Activated CD4-positive, alpha-beta memory T cell treated with anti-CD3 and anti-CD28 coated beads for 36 hours (primary cell): ENCODE results near the gene NOS1AP. TPM values are rescaled to one million over a fixed set of nuclear protein-coding genes. Genes with fewer than 3 reads are reported as not detected.

ENCODE experiments used
- CTCF ChIA-PET: fragments of 350-600 bp; sonication (Branson Sonifier 250); formaldehyde crosslinking; loops from one replicate; lab custom pipeline; 2021; ENCODE audit warnings: antibody characterized with exemption, inconsistent platforms; lab: Charles Lee
- POLR2A ChIA-PET: fragments of 350-600 bp; sonication (Branson Sonifier 250); formaldehyde crosslinking; loops from one replicate; lab custom pipeline; 2021; ENCODE audit warnings: antibody characterized with exemption; lab: Charles Lee
- DNase-seq: peaks from one replicate; pipeline ENCODE4 v3.0.0-alpha.2; 2020
- H3K27ac Mint-ChIP-seq: one replicate; pipeline ENCODE4 v1.8.0; 2021; ENCODE audit warnings: mixed read lengths
- H3K27me3 Mint-ChIP-seq: one replicate; pipeline ENCODE4 v1.8.0; 2021; ENCODE audit warnings: mixed read lengths
- H3K36me3 Mint-ChIP-seq: one replicate; pipeline ENCODE4 v1.8.0; 2021; ENCODE audit warnings: mixed read lengths
- H3K4me1 Mint-ChIP-seq: one replicate; pipeline ENCODE4 v1.8.0; 2021; ENCODE audit warnings: low read depth, mixed read lengths
- H3K4me3 Mint-ChIP-seq: one replicate; pipeline ENCODE4 v1.8.0; 2021; ENCODE audit warnings: mild to moderate bottlenecking, mixed read lengths
- H3K9me3 Mint-ChIP-seq: one replicate; pipeline ENCODE4 v1.8.0; 2021; ENCODE audit warnings: mixed read lengths
- intact Hi-C: fragments of 100-400 bp; cut with micrococcal nuclease; formaldehyde crosslinking; loops from one replicate; pipeline ENCODE4 v1.15.1; 2023
- total RNA-seq, 2 experiments: library from RNA; stranded (reverse); gene quantifications; one replicate each; pipeline ENCODE4 v1.2.3, GENCODE V29; 2021

The NOS1AP gene
- total RNA-seq, 2 experiments from 2014 or later: 0.12 TPM; not detected in 1

GRCh38 chr1:162381383-162381782, 311.9 kb downstream of the NOS1AP start, which contains the start of gene C1orf226:
Gene C1orf226 (plus strand): TSS chr1:162381728. CDS start chr1:162381902, 174 bp downstream.
- intact Hi-C loops: no loop called here
- DNase-seq: no peak
- Mint-ChIP-seq H3K4me3 (no peak within 1 kb of the TSS), H3K9me3 (no peaks in the 10 kb centered on the region), H3K36me3 (no peaks in the 10 kb centered on the region), H3K27me3 (no peaks in the 10 kb centered on the region), H3K27ac (no peak within 1 kb of the TSS), H3K4me1 (no peaks in the 10 kb centered on the region)
- CTCF ChIA-PET: interaction anchor here (0.5 kb wide), 1 partner anchor 714 kb away, joined by 3 read pairs; no protein-coding TSS in a partner anchor
- POLR2A ChIA-PET: no interaction called here

DNA sequence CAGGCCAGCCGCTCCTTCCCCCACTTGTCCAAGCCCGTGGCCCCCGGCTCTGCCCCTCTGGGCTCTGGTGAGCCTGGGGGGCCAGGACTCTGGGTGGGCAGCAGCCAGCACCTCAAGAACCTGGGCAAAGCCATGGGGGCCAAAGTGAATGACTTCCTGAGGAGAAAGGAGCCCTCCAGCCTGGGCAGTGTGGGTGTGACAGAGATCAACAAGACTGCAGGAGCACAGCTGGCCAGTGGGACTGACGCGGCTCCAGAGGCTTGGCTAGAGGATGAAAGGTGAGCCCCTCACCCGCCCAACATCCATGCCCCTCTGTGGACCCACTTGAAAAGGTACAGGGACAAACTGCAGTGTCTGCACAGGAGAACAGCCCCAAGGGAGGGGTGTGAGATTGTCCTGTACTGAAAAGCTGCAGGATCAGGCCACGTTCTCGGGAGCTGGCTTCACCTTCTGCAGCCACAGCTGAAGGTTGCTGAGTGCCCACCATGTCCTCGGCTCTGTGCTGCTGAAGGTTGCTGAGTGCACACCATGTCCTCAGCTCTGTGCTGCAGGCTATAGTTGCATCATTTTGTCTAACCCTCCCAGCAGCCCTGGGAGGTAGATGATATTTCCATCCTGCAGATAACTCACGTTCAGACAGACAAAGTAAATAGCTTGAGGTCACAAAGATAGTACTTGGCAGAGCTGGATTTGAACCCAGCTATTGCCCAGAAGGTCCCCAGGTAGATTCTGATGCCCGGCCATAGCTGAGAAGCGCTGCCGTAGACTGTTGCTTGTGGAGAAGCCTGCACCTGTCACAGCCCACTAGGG, 312.7 kb downstream of the NOS1AP start:
- POLR2A ChIA-PET: no interaction called here
- CTCF ChIA-PET: interaction anchor here (0.5 to 1.1 kb wide), 2 partner anchors 10 to 714 kb away, joined by 3 read pairs; no protein-coding TSS in a partner anchor
- intact Hi-C loops: no loop called here
- DNase-seq: no peak
- no peaks in the 10 kb centered on the region for H3K4me1 Mint-ChIP-seq
- H3K27ac Mint-ChIP-seq: no peak overlapping the region
- no peaks in the 10 kb centered on the region for H3K36me3 Mint-ChIP-seq
- H3K27me3 Mint-ChIP-seq: no peaks in the 10 kb centered on the region
- H3K9me3 Mint-ChIP-seq: no peaks in the 10 kb centered on the region
- no peak overlapping the region for H3K4me3 Mint-ChIP-seq

- intact Hi-C loops: no loop called here
- Mint-ChIP-seq H3K9me3 (no peaks in the 10 kb centered on the region), H3K4me1 (no peaks in the 10 kb centered on the region), H3K36me3 (no peaks in the 10 kb centered on the region), H3K27ac (no peak overlapping the region), H3K4me3 (no peak overlapping the region), H3K27me3 (peaks cover 2% of the 10 kb centered on the region)
- no peak for DNase-seq
- CTCF ChIA-PET: interaction anchor here (1.1 kb wide), 1 partner anchor 9 kb away, joined by 3 read pairs; no protein-coding TSS in a partner anchor
- POLR2A ChIA-PET: no interaction called here
These were observed 313.6 kb downstream of the NOS1AP start for GRCh38 chr1:162383091-162383490.

- POLR2A ChIA-PET: no interaction called here
- H3K36me3 Mint-ChIP-seq: no peaks in the 10 kb centered on the region
These were observed 314.0 kb downstream of the NOS1AP start for GRCh38 chr1:162383516-162383915.

DNA sequence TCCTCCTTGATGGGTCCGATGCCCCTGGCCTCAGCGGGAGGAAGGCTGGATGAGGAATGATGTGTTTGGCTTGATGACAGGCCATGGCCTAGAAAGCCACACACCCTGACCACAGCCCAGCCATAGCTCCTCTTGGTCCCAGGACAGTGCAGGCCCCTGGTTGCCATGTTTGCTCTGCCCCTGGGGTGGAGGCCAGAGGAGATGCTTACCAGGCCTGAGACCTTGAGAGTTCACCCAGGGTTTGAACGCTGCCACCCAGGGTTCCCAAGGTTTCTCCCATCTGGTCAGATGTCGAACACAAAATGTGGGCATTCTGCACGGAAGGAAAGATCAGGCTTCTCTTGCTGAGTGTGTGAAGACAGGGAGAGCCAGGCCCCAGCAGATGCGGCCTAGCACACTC, 314.6 kb downstream of the NOS1AP start:
- Mint-ChIP-seq H3K9me3 (no peaks in the 10 kb centered on the region), H3K27me3 (peaks cover 8% of the 10 kb centered on the region), H3K27ac (no peak overlapping the region), H3K4me1 (no peaks in the 10 kb centered on the region), H3K4me3 (no peak overlapping the region), H3K36me3 (no peaks in the 10 kb centered on the region)
- ChIA-PET CTCF (no interaction called here), POLR2A (no interaction called here)
- intact Hi-C loops: no loop called here
- DNase-seq: no peak

More at GRCh38 chr1:162383516-162383915, 314.0 kb downstream of the NOS1AP start:
- CTCF ChIA-PET: interaction anchor here (1.1 kb wide), 1 partner anchor 8 kb away, joined by 3 read pairs; no protein-coding TSS in a partner anchor
- intact Hi-C loops: no loop called here
- Mint-ChIP-seq H3K9me3 (no peaks in the 10 kb centered on the region), H3K27me3 (peaks cover 2% of the 10 kb centered on the region), H3K4me3 (no peak overlapping the region), H3K4me1 (no peaks in the 10 kb centered on the region), H3K27ac (no peak overlapping the region)
- DNase-seq: no peak

GRCh38 chr1:162384601-162385279, 315.2 kb downstream of the NOS1AP start:
- Mint-ChIP-seq H3K27ac (no peak overlapping the region), H3K4me1 (no peaks in the 10 kb centered on the region), H3K36me3 (no peaks in the 10 kb centered on the region), H3K4me3 (no peak overlapping the region), H3K9me3 (no peaks in the 10 kb centered on the region), H3K27me3 (peaks cover 13% of the 10 kb centered on the region)
- ChIA-PET POLR2A (no interaction called here), CTCF (no interaction called here)
- intact Hi-C loops: no loop called here
- no peak for DNase-seq

GRCh38 chr1:162385280-162385623, 315.8 kb downstream of the NOS1AP start:
- Mint-ChIP-seq H3K4me1 (no peaks in the 10 kb centered on the region), H3K4me3 (no peak overlapping the region), H3K27me3 (peaks cover 16% of the 10 kb centered on the region), H3K36me3 (no peaks in the 10 kb centered on the region), H3K27ac (no peak overlapping the region), H3K9me3 (no peaks in the 10 kb centered on the region)
- CTCF ChIA-PET: no interaction called here
- intact Hi-C loops: no loop called here
- no peak for DNase-seq
- POLR2A ChIA-PET: no interaction called here

DNA sequence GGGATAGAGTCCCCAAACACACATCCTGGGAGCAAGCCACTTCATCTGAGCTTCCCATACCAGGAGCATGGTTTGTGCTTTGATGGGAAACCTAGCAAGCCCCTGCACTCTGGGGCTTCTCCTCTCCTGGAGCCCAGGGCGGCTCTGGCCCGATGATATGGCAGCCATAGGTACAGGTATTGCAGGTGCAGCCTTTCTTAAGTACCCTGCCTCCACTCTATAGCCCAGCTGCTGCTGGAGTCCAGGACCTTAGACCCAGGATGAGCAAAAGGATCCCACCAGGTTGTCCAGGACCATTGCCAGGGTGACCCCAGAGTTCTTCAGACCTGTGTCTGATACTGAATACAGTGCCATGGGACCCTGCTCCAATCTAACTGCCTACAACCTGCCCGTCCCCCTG, 316.2 kb downstream of the NOS1AP start:
- H3K4me1 Mint-ChIP-seq: no peaks in the 10 kb centered on the region

DNA sequence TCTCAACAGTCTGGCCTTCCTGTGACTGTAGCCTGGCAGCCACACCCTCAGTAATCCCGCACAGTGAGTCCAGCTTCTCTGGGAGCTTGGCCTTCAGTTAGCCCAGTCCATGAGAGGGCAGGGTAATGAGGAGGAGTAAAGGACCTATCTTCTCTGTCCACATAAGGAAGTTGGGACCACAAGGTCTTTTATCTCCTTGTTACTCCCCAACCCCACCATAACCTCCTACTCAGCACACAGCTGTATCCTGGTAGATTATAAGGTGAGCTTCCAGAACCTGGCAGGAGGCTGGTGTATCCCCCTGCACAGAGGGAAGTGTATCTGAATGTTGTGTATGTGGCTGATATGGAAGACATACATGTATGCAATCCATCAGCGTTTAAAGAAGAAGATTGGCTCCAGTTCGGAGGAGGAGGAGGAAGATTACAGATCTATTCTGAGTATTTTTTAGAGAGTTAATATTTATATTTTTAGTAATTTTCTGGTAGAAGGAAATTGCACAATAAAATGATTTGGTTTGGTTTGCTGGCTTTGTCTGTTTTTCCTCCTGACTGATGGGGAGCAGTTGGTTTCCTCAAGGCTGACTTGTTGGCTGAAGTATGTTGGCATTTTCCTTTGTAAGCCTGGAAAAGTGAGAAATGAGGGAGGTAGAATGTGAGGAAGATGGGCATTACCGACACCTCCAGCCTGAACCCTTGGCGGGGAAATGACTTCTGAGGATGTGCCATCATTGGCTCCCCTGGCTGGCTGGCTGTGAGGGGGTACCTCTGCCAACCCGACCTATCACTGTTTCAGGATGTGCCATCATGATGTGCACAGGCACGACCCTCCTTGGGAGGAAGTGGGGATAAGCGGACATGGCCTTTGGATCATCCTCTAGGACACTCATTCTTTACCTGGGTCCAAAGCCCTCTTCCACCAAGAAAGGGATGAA, 317.1 kb downstream of the NOS1AP start:
- ChIA-PET CTCF (no interaction called here), POLR2A (no interaction called here)
- Mint-ChIP-seq H3K27me3 (peaks cover 19% of the 10 kb centered on the region), H3K4me3 (no peak overlapping the region), H3K4me1 (no peaks in the 10 kb centered on the region), H3K9me3 (no peaks in the 10 kb centered on the region), H3K27ac (no peak overlapping the region), H3K36me3 (no peaks in the 10 kb centered on the region)
- intact Hi-C loops: no loop called here
- DNase-seq: no peak

More for the DNA sequence above, 316.2 kb downstream of the NOS1AP start:
- intact Hi-C loops: no loop called here
- no peak for DNase-seq
- no peaks in the 10 kb centered on the region for H3K36me3 Mint-ChIP-seq
- CTCF ChIA-PET: no interaction called here
- POLR2A ChIA-PET: no interaction called here
- no peak overlapping the region for H3K27ac Mint-ChIP-seq
- no peak overlapping the region for H3K4me3 Mint-ChIP-seq
- H3K9me3 Mint-ChIP-seq: no peaks in the 10 kb centered on the region
- peaks cover 19% of the 10 kb centered on the region for H3K27me3 Mint-ChIP-seq

GRCh38 chr1:162387226-162388082, 318.0 kb downstream of the NOS1AP start:
- no peak overlapping the region for H3K27ac Mint-ChIP-seq
- CTCF ChIA-PET: no interaction called here
- peaks cover 19% of the 10 kb centered on the region for H3K27me3 Mint-ChIP-seq
- no peaks in the 10 kb centered on the region for H3K36me3 Mint-ChIP-seq
- H3K4me1 Mint-ChIP-seq: no peaks in the 10 kb centered on the region
- no peak overlapping the region for H3K4me3 Mint-ChIP-seq
- POLR2A ChIA-PET: no interaction called here
- intact Hi-C loops: no loop called here
- no peak for DNase-seq
- no peaks in the 10 kb centered on the region for H3K9me3 Mint-ChIP-seq

- POLR2A ChIA-PET: no interaction called here
- H3K27me3 Mint-ChIP-seq: peaks cover 19% of the 10 kb centered on the region
- no peaks in the 10 kb centered on the region for H3K4me1 Mint-ChIP-seq
- no peaks in the 10 kb centered on the region for H3K36me3 Mint-ChIP-seq
- H3K9me3 Mint-ChIP-seq: no peaks in the 10 kb centered on the region
- no peak overlapping the region for H3K27ac Mint-ChIP-seq
- H3K4me3 Mint-ChIP-seq: no peak overlapping the region
- intact Hi-C loops: no loop called here
- CTCF ChIA-PET: interaction anchor here (1.5 kb wide), 1 partner anchor 332 kb away, joined by 4 read pairs; no protein-coding TSS in a partner anchor
- DNase-seq: no peak
These were observed 318.6 kb downstream of the NOS1AP start for GRCh38 chr1:162388083-162388594.
